HFFc6 (cell line): ENCODE results near the gene KCNH8. TPM values are rescaled to one million over a fixed set of nuclear protein-coding genes. Genes with fewer than 3 reads are reported as not detected.

ENCODE experiments used
- DNase-seq: peaks from one replicate; pipeline ENCODE4 v3.0.0-alpha.2; 2018
- H3K27ac Mint-ChIP-seq: 2 replicates; pipeline ENCODE4 v1.8.0; 2020; ENCODE audit warnings: mild to moderate bottlenecking, mixed read lengths
- H3K27me3 Mint-ChIP-seq: 2 replicates; pipeline ENCODE4 v1.8.0; 2021; ENCODE audit warnings: mild to moderate bottlenecking, moderate library complexity, mixed read lengths; ENCODE audit not compliant: insufficient read depth
- H3K36me3 Mint-ChIP-seq: 2 replicates; pipeline ENCODE4 v1.8.0; 2021; ENCODE audit warnings: low read depth, mixed read lengths
- H3K4me1 Mint-ChIP-seq: 2 replicates; pipeline ENCODE4 v1.8.0; 2020; ENCODE audit warnings: low read depth, mixed read lengths
- H3K4me3 Mint-ChIP-seq: 2 replicates; pipeline ENCODE4 v1.8.0; 2020; ENCODE audit warnings: mild to moderate bottlenecking, moderate library complexity, mixed read lengths
- H3K9me3 Mint-ChIP-seq: 2 replicates; pipeline ENCODE4 v1.8.0; 2020; ENCODE audit warnings: mild to moderate bottlenecking, mixed read lengths
- total RNA-seq, 6 experiments: library from RNA; stranded (reverse); fragmentation: NEBNext Ultra II Directional; extraction: Animal tissue kit (Norgen Biotek cat#: 25700); gene quantifications; 2 replicates in 1 of 6; 3 replicates in 5 of 6; pipeline ENCODE4 v1.2.3, GENCODE V29; 2021
- TF ChIP-seq, protein P1 (sequence below): fragments of 200-600 bp; sonication (generic); IDR thresholded peaks from 2 replicates; pipeline ENCODE4 v1.5.0; 2021; ENCODE audit warnings: antibody characterized with exemption, mild to moderate bottlenecking

KCNH8 gene
- total RNA-seq, 6 experiments from 2014 or later, result not detected

DNA sequence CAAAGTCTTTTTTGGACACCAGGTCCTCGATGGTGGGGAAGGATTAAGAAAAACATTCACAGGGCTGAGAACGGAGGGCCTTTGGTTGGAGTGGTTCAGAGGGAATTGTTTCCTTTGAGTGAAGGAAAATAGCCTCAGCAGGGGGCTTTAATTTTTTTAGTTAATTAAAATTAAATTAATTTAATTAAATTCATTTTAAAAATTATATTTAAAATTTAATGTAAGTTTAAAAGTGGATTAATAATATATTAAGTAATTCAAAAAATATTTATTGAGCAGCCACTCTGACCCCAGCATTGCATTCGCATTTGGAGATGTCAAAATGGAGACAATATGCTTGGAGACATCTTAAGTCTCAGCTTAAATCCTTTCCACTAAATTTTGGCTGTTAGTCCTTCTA lies 136.7 kb downstream of the KCNH8 start:
- no peak for DNase-seq
- H3K9me3 Mint-ChIP-seq, result peaks cover 34% of the 10 kb centered on the region
- H3K27ac Mint-ChIP-seq, result no peak overlapping the region
- no peaks in the 10 kb centered on the region for H3K36me3 Mint-ChIP-seq
- H3K27me3 Mint-ChIP-seq, result no peaks in the 10 kb centered on the region
- H3K4me1 Mint-ChIP-seq, result no peaks in the 10 kb centered on the region
- no peak overlapping the region for H3K4me3 Mint-ChIP-seq
- TF ChIP-seq, protein P1, sequence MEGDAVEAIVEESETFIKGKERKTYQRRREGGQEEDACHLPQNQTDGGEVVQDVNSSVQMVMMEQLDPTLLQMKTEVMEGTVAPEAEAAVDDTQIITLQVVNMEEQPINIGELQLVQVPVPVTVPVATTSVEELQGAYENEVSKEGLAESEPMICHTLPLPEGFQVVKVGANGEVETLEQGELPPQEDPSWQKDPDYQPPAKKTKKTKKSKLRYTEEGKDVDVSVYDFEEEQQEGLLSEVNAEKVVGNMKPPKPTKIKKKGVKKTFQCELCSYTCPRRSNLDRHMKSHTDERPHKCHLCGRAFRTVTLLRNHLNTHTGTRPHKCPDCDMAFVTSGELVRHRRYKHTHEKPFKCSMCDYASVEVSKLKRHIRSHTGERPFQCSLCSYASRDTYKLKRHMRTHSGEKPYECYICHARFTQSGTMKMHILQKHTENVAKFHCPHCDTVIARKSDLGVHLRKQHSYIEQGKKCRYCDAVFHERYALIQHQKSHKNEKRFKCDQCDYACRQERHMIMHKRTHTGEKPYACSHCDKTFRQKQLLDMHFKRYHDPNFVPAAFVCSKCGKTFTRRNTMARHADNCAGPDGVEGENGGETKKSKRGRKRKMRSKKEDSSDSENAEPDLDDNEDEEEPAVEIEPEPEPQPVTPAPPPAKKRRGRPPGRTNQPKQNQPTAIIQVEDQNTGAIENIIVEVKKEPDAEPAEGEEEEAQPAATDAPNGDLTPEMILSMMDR, result no peak

DNA sequence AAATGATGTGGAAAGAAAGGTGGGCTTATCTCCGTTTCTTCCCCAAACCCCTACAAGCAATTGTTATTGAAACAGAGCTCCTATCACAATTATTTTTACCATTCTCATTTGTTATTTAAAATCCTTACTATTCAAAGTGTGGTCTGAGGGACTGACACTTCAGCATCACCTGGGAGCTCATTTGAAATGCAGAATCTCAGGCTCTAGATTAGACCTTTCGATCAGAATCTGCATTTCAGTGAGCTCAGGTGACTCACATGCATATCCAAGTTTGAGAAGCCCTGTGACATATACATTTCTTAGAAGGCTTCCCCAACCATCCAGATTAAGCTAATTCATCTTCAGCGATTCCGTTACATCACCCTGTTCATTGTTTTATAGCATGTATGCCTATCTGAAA lies 145.0 kb downstream of the KCNH8 start:
- Mint-ChIP-seq H3K4me1 (no peaks in the 10 kb centered on the region), H3K9me3 (peaks cover 16% of the 10 kb centered on the region), H3K4me3 (no peak overlapping the region), H3K36me3 (peaks cover 2% of the 10 kb centered on the region; the same call in 1 of the 2 replicates), H3K27ac (no peak overlapping the region), H3K27me3 (no peaks in the 10 kb centered on the region)
- DNase-seq, result no peak
- TF ChIP-seq, protein P1, result no peak

DNA sequence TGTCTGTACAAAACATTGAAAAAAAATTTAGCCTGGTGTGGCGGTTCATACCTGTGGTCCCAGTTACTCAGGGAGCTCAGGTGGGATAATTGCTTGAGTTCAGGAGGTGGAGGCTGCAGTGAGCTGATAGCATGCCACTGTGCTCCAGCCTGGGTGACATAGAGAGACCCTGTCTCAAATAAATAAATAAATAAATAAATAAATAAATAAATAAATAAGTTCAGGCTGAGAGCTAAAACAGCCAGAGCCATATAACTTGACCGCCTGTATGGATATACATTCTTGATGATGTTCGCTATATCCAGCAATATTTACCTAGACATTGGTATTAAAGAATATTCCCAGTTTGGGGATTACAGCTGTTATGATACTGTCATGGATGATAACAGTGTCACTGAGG lies 146.9 kb downstream of the KCNH8 start:
- Mint-ChIP-seq H3K4me1 (no peaks in the 10 kb centered on the region), H3K27me3 (no peaks in the 10 kb centered on the region)

DNA sequence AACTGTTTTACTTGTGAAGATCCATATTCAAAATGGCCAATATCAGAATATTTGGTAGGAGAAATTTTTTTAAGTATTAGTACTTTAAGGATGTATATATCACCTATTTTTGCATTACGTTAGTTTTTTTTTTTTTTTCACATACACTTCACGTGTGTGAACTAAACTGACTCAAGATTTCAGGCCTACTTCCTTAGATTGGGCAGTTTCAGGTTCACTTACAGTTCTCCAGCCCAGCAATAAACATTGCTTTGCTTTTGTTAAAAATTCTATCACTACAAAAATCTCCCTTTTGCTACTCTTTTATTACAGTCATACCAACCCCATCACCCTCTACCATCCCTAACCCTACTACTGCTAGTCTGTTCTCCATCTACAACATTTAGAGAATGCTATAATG lies 183.6 kb downstream of the KCNH8 start:
- H3K27me3 Mint-ChIP-seq, result no peaks in the 10 kb centered on the region; the same call in 1 of the 2 replicates
- no peak overlapping the region for H3K4me3 Mint-ChIP-seq
- no peaks in the 10 kb centered on the region for H3K36me3 Mint-ChIP-seq
- H3K4me1 Mint-ChIP-seq, result no peaks in the 10 kb centered on the region
- peaks cover 12% of the 10 kb centered on the region for H3K9me3 Mint-ChIP-seq
- no peak overlapping the region for H3K27ac Mint-ChIP-seq
- no peak for DNase-seq
- TF ChIP-seq, protein P1, result no peak

More for the DNA sequence above, 146.9 kb downstream of the KCNH8 start:
- Mint-ChIP-seq H3K9me3 (peaks cover 12% of the 10 kb centered on the region), H3K4me3 (no peak overlapping the region), H3K27ac (no peak overlapping the region), H3K36me3 (peaks cover 5% of the 10 kb centered on the region; the same call in 1 of the 2 replicates)
- DNase-seq, result no peak
- TF ChIP-seq, protein P1, result no peak

DNA sequence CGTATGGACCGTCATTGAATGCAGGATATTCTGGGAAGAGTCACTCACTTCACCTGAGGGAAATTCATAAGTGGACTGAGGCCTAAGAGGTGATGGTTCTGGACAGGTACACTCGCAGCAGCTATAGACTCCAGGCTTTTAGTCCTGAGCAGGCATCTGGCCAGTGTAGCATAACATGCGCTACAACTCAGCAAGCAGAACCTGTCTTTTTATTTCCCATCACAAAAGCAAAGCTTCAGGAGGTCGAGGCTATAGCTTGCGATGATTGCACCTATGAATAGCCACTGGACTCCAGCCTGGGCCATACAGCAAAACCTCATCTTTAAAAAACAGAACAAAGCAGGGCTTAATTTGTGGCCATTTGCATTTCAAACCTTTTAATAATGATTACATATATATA lies 185.8 kb downstream of the KCNH8 start:
- Mint-ChIP-seq H3K27ac (no peak overlapping the region), H3K27me3 (no peaks in the 10 kb centered on the region; the same call in 1 of the 2 replicates), H3K36me3 (no peaks in the 10 kb centered on the region), H3K4me3 (no peak overlapping the region), H3K9me3 (peaks cover 11% of the 10 kb centered on the region; the same call in 1 of the 2 replicates), H3K4me1 (no peaks in the 10 kb centered on the region)
- no peak for DNase-seq
- TF ChIP-seq, protein P1, result no peak

DNA sequence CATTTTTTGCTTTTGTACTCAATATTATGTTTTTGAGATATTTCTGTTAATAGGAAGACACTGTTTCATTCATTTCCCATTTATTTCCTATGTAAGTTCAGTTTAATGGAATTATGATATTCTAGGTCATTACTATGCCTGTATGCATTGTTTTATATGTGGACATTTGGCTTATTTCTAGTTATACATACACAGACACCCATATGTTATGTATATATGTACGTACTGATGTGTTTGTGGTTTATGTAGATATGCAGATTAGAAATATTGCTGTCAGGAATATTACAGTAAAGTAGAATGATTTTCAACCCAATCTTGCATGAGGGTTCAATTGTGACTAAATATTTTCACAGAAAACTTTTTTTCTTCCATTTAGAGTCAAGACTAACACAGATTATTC lies 190.5 kb downstream of the KCNH8 start:
- TF ChIP-seq, protein P1, result no peak
- H3K27me3 Mint-ChIP-seq, result no peaks in the 10 kb centered on the region; the same call in 1 of the 2 replicates
- H3K27ac Mint-ChIP-seq, result no peak overlapping the region
- H3K36me3 Mint-ChIP-seq, result no peaks in the 10 kb centered on the region
- DNase-seq, result no peak
- peaks cover 7% of the 10 kb centered on the region for H3K9me3 Mint-ChIP-seq
- H3K4me1 Mint-ChIP-seq, result no peaks in the 10 kb centered on the region
- H3K4me3 Mint-ChIP-seq, result no peak overlapping the region
